NCI-H226 (cell line): ENCODE measurements around the gene HCST.
"Not testable (repeated sequence)": the region's sequence is repeated elsewhere in the genome, so short reads cannot be mapped to it uniquely, and the experiment has no call there.

Experiments
- DNase-seq: peaks from one replicate; pipeline ENCODE4 v3.0.0-alpha.2; 2015

HCST gene

DNA sequence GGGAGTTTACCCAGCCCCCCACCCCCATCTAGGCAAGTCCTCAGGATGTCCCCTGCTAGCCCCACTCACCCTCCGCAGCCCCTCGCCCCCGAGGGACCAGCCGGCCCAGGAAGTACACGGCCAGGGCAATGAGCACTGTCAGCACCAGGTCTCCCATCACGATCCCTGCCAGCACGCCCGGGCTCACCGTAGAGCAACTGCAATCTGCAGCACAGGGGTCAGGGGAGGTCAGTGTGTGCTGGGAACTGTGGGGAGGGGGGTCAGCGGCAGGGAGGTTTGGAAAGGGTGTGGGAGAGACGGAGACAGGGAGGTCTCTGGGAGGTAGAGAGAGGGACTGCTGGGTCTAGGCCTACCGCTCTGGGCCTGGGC is 5.0 kb downstream of the HCST start:
- DNase-seq: no peak

DNA sequence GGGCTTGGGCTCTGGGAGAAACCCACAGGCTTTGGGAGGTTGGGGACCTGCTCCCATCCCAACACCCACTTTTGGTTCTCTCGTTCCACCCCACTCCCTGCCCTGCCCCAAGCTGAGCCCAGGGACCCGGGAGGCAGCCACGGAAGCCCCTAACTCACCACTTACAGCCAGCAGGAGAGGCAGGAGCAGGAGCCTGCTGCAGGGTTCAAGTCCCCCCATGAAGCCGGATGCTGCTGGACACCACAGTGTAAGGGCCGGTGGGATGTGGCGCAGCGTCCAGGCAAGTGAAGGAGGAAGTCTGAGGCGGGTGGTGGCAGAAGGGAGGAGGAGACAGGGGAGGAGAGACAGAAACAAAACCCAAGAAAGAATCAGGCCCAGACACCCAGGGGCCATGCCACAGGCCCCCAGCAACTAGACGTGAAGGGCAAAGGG is 5.7 kb downstream of the HCST start, which contains the start of gene TYROBP:
TYROBP (minus strand) TSS at position 286 of the 432 bp plus-strand sequence; CDS start at position 219, 67 bp downstream.
- no peak for DNase-seq

DNA sequence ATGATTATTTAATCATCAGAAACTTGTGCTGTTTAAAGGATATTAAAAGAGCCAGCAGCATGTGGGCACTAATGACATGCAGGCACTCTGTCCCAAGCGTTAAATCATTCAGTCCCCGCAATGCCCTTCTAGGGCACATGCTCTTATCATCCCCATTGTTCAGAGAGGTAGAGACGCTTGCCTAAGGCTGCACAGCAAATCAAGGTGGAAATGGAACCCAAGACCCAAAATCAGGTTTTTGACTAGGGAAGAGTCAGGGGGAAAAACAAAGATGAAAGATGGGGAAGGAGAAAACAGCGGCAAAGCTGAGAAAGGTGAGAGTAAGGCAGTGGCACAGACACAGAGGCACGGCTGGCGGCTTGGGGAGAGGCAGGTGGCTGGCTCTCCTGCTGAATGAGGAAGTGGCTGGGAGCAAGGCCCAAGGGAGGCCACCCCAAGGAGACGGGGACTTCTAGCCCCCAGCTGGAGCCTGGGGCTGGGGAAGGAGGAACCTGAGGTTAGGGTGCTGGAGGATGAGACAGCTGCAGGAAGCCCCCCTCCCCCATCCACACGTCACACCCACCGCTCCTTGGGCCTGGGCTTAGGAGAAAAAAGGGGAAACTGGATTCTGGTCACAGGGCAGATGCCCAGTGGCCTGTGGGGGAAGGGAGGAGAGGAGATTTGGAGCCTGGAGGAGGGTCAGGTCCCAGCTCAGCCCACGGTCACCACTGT is 6.8 kb downstream of the HCST start:
- no peak for DNase-seq

DNA sequence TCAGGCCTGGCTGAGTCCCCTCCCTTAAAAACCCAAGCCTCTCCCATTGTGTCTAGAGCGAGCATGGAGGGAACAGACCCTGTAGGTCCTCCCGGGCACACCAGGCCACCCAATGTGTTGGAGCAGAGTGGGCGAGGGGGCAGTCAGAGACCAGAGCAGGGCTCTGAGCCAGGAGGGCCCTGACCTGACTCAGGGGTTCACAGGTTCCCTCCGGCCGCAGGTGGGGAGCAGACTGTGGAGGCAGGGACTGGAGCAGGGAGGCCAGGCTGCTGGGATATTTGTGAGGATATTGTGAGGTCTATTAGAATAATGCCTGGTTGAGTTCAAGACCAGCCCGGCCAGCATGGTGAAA is 7.3 kb downstream of the HCST start:
- DNase-seq: no peak

DNA sequence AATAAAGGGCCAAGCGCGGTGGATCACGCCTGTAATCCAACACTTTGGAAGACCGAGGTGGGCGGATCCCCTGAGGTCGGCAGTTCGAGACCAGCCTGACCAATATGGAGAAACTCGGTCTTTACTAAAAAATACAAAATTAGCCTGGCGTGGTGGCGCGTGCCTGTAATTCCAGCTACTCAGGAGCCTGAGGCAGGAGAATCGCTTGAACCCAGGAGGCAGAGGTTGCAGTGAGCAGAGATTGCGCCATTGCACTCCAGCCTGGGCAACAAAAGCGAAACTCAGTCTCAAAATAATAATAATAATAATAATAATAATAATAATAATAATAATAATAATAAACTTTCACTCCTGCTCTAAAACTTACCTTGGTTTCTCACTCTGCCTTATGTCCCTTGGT is 8.0 kb downstream of the HCST start:
- DNase-seq: not testable (repeated sequence)

DNA sequence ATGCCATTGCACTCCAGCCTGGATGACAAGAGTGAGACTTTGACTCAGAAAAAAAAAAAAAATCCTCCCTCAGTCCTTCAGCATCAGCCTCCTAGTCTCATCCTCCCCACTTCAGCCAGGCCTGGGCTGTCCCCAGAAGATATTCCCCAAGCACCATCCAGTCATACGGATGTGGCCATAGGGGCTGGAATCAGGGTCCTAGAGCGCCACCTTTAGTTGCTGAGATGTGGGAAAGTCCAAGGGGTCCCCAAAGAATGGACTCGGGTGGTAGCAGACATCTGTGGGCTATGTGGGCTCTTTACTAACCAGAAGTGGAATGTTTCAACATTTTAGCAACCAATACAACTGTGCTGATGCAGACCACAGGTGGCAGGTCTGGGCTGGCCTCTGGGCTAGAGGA is 8.8 kb downstream of the HCST start:
- DNase-seq: no peak

DNA sequence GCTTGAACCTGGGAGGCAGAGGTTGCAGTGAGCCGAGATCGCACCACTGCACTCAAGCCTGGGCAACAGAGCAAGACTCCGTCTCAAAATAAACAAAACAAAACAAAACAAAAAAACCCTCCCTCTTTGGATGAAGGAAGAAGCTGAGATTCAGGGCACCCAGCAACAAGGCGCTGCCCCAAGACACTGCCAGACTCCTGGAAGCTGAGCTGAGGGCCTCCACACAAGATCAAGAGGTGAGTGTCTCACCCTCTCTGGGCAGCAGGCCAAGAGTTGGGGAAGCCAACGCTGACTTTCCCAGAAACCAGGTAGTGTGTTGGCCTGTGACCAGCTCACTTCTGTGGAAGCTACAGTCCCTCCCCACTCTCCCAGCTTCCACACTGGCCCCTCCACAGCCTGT is 9.5 kb downstream of the HCST start:
- DNase-seq: peak; percentile 58

DNA sequence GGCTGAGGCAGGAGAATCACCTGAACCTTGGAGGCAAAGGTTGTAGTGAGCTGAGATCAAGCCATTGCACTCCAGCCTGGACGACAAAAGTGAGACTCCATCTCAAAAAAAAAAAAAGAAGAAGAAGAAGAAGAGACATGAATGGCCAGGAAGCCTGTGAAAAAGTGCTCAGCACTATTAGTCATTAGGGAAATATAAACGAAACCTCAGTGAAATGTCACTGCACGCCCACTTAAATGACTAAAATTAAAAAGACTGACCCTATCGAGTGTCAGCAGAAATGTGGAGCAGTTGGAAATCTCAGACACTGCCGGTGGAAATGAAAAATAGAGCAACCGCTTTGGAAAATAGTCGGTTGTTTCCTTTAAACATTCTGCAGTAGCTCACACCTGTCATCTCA is 11.3 kb downstream of the HCST start:
- DNase-seq: no peak

DNA sequence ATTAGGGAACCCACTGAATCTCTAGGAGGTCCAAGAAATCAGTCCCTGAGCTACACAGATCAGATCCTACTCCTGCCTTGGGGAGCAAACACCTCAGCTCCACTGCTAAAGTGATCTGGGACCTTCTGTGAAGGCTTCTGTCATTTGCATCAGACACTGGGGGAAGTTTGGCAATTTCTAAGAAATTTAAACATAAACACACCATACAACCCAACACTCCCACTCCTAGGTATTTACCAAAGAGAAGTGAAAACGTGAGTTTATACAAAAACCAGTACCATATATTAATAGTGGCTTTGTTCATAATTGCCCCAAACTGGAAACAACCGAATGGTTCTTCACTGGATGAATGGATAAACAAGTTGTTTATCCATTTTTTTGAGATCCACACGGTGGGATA is 13.1 kb downstream of the HCST start:
- no peak for DNase-seq

DNA sequence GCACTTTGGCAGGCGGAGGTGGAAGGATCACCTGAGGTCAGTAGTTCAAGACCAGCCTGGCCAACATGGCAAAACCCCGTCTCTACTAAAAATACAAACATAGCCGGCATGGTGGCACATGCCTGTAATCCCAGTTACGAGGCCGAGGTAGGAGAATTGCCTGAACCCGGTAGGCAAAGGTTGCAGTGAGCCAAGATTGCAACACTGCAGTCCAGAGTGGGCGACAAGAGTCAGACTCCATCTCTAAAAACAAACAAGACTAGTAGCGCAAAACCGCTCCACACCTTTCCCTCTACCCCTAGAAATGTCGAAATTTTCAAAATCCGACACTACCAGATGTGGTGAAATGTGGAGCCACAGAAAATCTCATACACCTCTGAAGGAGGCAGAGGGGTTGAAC is 17.0 kb downstream of the HCST start:
- DNase-seq: no peak

DNA sequence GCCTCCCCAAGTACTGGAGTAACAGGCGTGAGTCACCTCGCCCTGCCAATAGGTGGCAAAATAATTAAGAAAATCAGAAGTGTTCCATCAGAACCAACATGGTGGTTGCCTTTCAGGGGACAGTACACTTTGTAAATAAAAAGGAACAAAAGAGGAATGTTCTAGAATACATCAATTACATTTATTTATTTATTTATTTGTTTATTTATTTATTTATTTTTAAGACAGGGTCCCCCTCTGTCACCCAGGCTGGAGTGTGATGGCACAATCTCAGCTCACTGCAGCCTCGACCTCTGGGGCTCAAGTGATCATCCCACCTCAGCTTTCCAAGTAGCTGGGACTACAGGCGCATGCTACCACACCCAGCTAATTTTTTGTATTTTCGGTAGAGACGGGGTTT is 18.7 kb downstream of the HCST start:
- DNase-seq: no peak

DNA sequence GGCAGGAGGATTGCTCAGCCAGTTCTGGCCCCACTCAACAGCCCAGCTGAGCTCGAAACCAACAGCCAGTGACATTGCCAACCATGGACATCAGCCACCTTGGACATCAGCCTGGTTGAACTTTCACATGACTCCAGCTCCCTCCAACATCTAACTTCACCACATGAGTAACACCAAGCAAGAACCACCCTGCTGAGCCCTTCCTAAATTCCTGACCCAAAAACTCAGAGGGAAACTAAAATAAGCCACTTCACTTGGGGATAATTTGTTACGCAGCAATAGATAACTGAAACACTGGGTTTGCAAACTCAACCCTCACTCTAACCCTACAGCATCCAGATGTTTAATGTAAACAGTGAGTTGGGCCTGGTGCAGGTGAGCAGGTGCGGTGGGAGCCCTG is 23.2 kb downstream of the HCST start:
- DNase-seq: no peak

DNA sequence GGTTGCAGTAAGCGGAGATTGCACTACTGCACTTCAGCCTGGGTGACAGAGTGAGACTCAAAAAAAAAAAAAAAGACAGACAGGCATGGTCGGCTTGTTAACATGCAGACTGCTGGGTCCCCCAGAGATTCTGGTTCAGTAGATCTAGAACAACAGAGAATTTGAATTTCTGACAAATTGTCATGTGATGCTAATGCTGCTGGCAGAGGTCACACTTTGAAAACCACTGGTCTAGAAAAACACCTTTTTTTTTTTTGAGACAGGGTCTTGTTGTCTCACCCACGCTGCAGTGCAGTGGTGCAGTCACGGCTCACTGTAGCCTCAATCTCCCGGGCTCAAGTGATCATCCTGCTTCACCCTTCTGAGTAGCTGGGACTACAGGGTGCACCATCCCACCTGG is 26.2 kb downstream of the HCST start:
- no peak for DNase-seq

DNA sequence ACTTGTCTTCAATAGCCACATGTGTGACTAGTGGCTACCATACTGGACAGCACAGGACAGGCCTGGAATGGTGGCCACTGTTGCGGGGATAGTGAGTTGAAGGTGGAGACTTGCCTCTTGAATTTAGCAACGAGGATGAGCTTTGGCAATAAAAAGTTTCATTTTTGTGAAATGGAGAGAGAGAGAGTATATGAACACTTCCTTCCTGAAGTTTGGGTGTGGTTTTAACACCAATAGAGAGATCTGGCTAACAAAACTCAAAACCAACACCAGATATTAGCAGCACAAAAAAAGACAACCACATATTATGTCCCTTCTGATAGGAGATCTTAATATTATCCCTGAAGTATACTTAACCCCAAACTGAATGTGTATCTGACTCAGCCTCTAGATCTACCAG is 27.5 kb downstream of the HCST start:
- no peak for DNase-seq

DNA sequence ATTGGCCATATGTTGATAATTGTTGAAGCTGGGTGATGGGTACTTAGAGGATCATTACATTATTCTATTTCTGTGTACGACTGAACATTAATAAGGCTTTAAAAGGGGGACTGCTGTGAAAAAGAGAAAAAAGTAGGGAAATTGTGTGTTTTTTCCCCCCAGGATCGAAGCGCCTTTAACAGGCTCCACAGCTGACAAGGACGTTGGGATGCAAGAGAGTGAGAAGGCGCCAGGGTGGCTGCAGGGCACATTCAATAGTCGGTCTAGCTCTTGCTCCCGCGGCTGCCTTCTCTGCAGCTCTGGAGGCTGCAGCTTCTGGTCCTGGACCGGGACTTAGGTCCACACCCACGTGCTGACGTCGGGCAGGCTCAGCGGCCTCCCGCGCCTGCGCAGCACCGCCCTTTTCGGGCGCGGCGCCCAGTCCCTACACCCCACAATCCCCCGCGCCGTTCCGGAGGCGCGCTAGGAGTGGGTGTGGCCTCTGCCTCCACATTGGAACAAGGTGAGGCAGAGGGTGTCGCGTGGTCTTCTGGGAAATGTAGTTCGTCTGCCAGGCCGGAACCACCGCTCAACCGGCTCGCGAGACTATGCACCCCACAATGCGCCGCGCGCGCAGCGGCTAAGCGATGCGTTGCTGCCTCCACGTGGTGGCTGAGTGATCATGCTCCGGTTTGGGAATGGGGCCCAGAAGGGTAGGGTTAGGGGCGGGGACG is 29.0 kb downstream of the HCST start:
- peak; percentile 98 for DNase-seq

DNA sequence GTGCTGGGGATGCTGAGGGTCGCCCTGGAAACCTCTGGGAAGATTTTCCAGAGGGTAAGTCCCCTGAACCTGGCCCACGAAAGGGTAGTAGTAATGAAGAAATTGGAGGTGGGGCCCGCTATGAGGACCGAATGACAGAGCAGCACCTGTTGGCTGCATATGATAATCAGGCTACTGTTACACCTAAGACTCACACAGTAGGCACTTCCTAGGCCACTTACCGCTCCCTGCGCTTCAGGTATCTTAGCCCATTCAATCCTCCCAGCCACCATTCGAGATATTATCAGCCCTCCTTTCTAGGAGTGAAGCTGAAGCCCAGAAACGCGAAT is 29.5 kb downstream of the HCST start:
- no peak for DNase-seq

DNA sequence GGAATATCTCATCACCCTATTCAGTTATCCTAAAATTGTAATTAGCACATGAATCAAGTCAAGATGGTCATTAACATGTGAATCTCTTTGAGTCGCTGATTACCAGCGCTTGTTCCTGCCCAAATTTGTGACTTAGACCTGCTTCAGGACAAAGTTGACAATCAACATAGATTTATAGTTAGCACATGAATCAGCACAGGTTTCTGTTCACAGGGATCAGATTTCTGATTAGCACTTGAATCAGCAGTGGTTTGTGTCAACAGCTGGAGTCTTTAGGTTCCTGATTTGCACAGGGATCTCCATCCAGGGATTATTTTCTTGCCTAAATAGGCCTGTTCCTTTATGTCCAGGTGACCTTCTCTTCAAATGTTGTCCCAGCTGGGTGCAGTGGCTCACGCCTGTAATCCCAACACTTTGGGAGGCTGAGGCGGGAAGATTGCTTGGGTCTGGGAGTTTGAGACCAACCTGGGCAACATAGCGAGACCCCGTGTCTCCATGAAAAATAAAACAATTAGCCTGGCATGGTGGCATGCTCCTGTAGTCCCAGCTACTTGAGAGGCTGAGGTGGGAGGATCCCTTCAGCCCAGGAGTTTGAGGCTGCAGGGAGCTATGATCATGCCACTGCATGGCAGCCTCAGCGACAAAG is 30.1 kb downstream of the HCST start:
- DNase-seq: no peak

DNA sequence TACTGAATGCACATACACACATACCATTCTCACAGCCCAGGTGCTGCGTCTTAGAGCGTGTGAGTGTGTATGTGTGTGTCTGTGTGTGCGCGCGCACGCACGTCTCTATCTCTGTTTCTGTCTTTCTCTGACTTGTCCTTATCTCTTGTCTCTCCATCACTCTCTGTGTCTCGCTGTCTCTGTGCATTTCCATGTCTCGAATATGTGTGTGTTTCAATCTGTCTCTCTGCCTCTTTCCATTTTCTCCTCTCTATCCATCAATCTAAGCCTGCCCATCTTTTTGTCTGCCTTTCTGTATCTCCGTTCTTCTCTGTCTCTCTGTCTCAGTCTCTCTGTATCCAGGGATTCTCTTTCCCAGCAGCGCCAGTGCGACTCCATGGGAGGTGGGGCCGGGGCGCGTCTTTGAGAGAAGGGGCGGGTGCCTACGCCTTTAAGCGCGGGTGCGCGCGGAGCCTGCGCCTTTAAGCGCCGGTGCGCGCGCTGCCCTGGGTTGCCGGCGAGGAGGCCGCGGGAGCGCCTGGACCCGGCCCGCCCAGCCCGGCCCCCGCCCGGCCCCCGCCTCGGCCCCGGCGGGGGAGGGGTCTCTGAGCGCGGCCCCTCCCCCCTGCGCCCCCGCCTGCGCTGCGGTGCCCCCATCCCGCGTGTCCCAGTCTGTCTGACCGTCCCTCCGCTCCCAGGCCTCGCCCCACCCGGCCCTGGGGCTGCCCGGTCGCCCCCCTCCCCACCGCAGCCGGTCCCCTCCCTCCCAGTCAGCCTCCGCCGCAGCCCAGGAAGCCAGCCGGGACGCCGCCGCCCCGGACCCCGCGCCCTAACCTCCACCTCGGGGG is 33.8 kb downstream of the HCST start, which contains the start of gene LRFN3:
LRFN3 (plus strand) TSS at position 464 of the 827 bp plus-strand sequence. CDS start 3,052 bp downstream, outside the sequence.
- peak; percentile 56 for DNase-seq

DNA sequence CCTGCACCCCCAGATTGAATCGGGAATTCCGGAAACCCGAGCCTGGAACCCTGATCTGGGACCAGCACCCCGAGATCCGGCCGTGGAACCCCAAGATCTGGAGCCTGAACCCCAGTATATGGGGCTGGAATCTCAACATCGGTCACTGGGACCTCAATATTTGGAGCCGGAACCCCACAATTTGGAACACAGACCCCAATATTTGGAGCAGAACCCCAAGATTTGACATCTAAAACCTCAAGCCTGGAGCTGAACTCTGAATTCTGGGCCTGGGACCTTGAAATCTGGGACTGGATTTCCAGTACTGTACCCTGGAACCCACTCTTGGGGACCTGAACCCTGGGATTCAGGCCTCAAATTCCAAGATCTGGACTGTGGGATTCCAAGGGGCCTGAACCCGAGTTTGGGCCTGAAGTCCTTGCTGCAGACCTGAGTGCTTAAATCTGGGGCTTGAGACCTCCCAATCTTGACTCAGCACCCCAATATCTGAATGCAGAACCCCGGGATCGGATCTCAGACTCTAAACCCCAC is 34.5 kb downstream of the HCST start:
- DNase-seq: no peak

DNA sequence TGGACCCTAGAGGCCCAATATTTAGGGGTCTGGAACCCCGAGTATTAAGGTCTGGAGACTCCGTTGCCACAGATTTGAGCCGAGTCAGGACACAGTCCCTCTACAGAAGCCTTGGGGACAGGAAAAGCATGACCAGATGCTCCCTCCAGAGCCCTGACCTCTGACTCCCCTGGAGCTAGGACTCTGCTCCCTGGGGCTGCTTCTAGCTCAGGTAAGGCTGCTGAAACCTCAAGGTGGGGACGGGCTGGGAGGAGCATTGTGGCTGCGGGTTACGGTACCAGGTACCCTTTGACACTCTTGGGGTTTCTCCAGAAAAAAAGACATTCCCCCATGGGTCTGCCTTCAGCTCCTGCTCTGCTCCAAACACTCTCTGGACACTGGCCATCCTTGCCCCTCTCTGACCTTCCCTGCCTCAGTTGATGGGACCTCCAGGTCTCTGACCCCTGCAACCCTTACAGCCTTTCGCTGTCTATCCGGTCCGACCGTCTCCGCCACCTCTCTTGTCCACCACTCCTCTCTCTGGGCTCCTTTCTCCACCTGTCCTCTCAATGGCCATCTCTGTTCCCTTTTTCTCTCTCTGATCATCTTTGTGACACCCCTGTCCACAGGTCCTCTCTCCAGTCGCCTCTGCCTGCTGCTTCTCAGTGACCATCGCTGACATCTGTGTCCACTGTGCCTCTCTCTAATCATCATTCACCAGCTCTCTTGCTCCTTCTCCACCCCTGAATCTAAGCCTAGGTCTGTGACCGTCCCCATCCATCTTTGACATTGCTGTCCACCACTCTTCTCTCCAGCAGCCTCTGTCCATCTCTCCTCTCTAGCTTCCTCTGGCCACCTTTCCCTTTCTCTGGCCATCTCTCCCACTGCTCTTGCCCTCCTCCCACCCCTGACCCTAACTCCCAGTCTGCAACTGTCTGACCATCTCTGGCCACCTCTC is 35.3 kb downstream of the HCST start:
- no peak for DNase-seq

DNA sequence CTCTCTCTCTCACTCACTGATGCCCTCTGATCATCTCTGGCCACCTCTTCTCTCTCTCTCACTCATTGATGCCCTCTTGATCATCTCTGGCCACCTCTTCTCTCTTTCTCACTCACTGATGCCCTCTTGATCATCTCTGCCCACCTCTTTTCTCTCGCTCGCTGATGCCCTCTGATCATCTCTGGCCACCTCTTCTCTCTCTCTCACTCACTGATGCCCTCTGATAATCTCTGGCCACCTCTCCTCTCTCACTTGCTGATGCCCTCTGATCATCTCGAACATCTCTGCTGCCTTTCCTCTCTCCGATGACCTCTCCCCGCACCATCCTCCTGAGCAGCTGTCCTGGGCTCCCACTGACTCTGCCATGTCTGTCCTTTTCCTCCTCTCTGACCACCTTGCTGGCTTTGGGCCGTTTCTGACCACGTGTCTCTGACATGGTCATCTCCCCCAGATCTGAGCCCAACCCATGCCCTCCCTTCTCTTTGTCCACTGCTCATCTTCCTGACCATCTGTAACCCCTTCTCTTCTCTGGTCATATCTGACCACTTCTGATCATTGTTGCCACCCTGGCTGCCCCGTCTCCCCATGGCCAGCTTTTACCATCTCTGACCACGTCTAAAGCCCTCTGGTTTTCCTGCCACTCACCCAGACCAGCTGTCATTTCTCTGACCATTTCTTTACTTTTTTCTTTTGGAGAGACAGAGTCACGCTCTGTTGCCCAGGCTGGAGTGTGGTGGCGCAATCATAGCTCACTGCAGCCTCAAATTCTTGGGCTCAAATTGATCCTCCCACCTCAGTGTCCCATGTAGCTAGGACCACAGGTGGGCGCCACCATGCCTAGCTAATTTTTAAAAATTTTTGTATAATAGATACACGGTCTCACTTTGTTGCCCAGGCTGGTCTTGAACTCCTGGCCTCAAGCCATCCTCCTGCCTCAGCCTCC is 36.2 kb downstream of the HCST start:
- no peak for DNase-seq
